NOMO-1 treated with DMSO at 0.1 percent for 48 hours (cell line): ENCODE measurements around the gene HRH3.

ENCODE experiments used
- DNase-seq: peaks from one replicate; lab custom pipeline; 2025; ENCODE audit not compliant: unreplicated experiment; lab: John Stamatoyannopoulos, UW

HRH3 gene

DNA sequence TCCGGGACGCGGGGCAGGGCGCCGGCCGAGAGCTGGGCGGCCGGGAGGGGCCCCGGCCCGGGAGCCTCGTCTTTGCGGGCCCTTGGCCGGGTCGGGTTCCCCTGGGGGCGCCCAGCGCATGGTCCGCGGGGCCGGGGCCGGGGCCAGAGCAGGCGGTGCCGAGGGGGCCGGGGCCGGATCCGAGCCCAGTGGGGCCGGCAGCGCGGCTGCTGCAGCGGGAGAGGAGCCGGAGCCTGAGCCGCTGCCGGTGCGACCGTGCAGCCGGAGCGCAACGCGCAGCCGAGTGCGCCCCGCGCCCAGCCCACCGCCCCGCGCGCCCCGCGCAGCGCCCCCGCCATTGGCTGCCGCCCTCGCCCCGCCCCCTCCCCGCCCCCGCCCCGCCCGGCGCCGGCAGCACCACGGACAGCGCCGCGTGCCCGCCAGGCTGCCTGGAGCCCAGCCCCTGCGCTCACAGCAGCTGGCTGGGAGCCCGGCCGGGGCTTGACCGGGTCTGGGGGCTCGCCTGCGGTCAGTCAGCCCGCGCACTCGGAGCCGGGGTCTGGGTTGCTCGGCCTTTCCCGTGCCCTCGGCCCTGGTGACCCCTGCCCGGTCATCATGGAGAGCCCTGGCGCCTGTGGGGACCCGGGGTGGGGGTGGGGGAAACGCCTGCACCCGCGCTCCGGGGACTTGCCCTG lies at the start of gene HRH3:
Gene HRH3, minus strand, starts transcription at position 287 of the 674 bp plus-strand sequence. CDS start 308 bp downstream, outside the sequence.
- peak; percentile 23 for DNase-seq

DNA sequence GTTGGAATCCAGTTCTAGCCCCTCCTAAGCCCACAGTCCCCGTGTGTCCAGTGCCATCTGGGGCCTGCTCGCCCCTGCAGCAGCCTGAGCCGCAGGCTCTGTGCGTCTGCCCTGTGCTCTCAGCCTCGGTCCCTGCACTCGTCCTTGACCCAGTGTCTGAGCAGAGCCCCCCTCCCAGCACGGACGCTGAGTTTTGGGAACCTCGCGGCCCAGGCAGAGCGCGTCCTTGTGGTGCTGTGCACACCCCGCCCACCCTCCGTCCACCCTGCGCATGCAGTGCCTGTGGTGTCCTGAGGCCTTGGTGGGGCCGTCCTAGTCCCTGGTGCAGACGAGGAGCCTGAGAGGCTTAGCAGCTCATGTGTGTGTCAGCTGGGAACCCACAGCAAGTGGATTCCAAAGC lies 49.8 kb upstream of the HRH3 start:
- no peak for DNase-seq

DNA sequence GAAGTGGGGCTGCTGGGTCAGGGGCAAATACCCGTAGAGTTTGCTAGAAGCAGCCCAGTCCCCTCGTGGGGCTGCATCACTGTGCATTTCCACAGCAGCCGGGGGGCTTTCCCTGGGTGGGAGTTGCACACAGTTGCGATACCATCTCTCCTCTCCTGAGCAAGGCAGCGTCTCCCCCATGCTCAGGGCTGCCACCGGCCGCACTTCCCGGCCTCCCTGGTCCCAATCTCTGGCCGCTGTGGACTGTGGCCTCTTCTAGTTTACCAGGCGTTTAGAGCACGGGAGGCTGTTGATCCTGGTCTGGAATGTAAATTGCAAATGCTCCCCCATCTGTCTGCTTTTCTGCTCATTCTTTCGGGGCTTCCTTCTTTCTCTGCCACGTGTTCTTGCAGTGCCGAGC lies 49.3 kb upstream of the HRH3 start:
- no peak for DNase-seq

DNA sequence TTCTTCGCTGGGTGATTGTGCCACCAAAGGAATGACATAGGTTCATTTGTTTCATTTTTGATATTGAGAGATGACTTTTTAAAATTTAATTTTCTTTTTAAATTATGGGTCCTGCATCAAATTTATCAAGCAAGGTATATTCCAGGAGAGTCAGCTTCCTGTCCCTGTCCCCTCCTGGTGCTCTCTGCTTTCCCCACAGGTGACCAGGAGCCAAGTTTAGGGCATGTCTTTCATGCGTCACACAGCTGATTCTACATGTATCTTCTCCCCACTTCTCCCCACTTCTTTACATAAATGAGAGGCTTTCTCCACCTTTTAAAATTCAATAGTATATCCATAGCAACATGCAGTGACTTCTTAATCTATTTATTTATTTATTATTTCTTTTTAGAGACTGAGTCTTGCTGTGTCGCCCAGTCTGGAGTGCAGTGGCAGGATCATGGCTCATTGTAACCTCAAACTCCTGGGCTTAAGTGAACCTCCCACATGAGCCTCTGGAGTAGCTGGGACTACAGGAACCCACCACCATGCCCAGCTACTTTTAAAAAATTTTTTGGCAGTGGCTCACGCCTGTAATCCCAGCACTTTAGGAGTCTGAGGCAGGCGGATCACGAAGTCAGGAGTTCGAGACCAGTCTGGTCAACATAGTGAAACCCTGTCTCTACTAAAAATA lies 48.3 kb upstream of the HRH3 start:
- no peak for DNase-seq

DNA sequence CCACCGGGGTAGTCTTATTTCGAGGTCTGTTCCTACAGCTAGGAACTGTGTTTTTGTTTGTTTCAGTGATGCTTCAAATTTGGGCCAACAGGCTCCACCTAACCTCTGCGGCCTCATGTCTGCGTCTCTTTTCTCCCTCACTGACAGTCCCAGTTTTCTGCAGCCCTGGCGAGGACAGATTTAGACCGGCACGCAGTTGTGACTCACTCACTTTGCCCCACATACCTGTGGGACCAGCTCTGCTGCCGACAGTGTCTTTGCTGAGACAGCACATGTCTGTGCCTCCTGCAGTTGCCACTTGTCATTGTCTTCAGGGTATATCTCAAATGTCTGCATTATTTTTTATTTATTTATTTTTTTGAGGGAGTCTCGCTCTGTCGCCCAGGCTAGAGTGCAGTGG lies 47.5 kb upstream of the HRH3 start:
- no peak for DNase-seq

DNA sequence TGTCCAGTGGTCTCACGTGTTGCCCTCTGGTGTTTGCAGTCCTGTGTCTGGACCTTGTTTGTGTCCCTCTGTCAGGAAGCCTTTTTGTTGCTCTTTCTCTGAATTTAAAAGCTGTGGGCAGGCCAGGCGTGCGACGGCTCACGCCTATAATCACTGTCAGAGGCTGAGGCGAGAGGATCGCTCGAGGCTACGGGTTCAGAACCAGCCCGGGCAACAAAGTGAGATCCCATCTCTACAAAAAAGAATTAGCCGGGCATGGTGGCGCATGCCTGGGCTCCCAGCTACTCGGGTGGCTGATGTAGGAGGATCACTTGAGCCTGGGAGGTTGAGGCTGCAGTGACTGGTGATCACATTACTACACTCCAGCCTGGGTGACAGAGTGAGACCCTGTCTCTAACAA lies 46.8 kb upstream of the HRH3 start:
- DNase-seq, result no peak

DNA sequence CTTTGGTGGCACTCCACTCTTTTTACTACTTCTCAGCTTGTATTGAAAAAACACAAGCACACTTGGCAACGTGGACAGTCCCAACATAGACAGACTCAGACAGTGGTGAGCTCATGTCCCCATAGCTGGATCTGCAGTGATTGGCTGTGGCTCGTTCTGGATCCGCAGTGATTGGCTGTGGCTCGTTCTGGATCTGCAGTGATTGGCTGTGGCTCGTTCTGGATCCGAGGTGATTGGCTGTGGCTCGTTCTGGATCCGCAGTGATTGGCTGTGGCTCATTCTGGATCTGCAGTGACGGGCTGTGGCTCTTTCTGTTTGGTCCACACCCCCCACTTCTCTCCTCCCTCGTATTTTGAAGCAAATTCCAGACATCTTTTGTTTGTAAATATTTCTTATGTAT lies 46.3 kb upstream of the HRH3 start:
- no peak for DNase-seq

DNA sequence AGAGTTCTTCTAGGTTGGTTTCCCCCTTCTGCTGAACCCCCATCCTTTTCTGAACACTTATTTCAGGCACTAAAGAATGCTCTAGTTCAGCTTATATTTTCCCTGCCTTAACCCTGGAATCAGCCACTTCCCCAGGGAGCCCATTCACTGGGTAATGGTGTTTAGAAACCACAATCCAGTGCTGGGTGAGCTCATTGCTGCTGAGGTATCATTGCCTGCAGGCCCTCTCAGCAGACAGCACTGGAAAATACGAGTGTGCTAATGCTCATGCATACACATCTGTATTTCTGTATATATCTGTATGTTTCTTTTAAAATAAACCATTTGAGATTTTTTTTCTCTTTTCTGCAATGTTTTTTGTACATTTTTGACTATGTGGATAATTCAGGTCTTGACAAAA lies 45.3 kb upstream of the HRH3 start:
- DNase-seq, result no peak

DNA sequence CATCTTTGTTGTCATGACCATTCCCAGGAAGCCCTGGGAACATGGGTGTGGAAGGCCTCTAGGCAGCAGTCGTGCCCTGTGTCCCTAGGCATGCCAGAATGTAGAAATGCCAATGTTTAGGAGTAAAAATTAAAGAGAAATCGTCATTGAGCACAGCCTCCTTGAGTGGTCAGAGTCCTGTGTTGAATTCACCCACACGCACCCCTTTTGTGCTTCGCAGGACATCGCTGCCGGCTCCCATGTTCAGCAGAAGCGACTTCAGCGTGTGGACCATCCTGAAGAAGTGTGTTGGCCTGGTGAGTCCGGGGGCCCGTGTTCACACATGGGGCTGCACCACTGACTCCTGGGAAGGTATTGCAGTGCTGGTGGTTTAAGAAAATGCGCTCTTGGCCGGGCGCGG lies 43.3 kb upstream of the HRH3 start:
- DNase-seq, result no peak

DNA sequence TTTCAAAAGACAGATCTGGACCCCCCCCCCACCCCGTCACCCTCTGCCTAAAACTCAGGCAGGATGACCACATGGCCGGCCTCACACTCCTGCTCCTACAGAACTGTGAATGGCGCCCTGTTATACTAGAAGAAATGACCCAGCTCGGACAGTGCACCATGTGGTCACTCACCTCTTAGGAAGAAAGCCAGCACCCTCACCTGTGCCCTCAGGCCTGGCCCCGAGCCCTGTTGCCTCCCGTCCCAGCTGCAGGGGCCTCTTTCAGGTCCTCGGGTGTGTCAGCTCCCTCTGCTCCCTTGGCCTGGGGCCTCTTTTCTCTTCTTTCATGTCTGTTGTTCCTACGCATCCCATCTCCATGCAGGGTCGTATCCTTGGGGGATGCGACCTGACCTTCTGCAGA lies 42.0 kb upstream of the HRH3 start:
- no peak for DNase-seq

DNA sequence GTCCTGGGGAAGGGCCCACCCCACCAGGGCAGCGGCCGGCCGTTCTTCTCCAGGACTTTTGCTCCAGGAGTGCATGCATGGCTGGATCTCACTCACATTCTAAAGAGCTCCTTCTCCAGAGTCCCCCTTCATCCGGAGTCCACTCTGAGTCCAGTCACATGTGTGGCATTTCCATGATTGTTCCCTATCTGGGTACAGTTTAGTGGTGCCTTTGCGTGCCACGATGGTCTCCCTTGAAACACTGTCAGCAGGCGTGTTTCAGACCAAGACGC lies 39.2 kb upstream of the HRH3 start:
- no peak for DNase-seq

DNA sequence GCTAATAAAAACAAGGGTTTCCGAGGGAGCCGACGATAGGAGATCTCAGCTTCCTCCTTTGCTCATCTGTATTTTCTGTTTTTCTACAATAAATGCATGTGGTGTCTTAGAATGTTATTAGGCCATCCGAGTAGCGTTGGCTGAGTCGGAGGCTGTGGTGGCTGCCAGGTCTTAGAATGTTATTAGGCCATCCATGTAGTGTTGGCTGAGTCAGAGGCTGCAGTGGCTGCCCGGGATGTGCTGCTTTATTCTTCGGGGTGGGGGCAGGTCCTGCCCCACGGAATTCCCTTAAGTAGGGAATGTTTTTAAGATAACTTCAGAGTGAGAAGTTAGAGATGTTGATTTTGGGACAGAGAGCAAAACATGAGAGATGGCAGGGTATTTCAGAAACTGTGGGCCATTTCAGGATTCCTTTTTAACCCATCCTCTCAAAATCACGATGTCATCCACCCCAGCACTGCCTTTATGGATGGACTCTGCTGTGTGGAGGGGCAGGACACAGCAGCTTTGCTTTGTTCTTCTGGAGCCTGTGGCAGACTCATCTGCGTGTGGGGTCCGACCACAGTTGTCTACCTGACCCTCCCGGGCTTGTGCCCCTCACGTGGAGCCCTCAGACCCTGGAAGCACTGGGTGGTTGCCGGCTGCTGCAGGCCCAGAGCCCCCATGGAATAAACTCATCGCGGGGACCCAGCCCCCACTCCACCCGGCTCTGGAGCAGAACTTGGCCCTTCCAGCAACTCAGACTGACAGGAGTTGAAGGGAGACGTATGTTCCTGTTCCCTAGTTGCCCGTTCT lies 38.6 kb upstream of the HRH3 start:
- no peak for DNase-seq

DNA sequence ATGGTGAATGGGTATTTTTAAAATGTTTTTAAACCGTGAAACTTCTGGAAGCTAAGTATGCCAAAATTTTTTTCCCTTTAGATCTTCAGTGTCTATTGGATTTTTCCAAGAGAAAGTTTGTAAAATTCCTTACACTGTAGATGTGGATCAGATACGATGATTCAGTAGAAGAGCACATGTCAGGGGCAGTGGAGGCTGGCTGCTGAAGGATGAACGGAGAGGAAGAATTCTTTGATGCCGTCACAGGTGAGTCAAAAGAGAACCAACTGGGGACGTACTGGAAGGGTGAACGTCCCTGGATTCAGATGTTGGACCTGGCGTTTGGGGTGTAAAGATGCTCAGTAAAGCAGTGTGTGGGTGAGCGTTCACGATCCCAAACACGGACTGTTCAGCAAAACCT lies 35.9 kb upstream of the HRH3 start:
- no peak for DNase-seq

DNA sequence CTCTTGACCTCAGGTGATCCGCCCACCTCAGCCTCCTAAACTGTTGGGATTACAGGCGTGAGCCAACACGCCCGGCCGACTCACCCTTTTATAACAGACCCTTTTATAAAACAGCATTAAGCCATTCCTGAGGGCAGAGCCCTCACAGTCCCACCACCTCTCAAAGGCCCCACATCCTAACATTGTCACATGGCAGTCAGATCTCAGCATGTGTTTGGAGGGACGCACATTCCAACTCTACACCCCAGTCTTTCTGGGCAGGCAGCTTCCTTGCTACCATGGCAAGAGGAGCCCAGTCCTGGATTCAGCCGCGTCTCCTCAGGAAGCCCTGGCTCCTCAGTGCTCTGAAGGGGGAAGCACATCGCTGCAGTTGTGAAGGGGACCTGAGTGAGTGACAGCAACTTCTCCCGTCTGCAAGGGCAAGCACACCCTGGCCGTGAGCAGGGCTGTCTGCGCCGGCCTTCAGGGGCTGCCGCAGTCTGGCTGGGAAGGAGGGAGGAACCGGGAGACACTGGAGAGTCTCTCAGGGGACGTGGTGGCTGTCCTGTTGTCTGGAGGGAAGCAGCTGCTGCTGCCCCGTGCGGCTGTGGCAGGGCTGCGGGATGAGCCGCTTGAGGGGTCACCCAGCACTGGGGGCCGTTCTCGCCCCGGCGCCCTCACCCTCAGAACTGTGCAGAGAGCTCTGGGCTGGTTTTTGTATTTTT lies 34.1 kb upstream of the HRH3 start:
- no peak for DNase-seq

DNA sequence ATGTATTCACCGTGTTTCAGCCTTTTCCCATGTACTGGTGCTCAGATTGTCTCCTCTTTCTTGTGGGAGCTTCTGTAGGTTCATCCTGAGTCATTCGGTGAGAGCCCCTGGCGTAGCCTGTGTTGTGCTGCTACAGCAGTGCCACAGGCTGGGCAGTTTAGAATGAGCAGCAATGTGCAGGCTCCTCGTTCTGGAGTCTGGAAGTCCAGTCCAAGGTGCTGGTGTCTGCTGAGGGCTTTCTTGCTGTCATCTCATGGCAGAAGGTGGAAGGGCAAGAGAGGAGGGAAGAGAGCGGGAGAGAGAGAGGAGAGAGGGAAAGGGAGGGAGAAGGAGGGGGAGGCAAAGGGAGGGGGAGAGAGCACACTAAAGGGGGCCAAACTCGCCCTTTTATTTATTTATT lies 33.3 kb upstream of the HRH3 start:
- no peak for DNase-seq

DNA sequence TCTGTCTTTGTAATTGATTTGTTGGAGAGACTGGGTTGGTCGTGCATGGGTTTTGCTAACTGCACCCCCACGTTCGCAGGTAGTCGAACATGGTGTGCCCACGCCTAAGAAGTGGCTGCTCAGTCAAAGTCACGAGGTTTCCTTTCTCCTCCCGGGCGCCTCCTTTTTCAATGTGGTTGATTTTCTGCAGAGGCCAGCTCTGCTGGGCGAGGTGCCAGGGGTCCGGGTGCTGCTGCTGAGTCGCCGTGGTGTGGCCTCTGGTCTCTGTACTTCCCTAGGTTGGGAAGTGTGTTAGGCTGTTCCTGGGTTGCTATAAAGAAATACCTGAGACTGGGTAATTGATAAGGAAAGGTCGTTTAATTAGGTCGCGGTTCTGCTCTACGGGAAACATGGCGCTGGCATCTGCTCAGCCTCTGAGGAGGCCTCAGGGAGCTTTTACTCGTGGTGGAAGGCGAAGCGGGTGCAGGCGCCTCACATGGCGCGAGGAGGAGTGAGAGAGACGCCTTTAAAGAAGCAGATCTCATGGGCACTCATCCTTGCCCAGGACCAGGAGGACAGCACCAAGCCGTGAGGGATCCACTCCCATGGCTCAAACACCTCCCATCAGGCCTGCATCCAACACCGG lies 32.4 kb upstream of the HRH3 start:
- DNase-seq, result no peak

DNA sequence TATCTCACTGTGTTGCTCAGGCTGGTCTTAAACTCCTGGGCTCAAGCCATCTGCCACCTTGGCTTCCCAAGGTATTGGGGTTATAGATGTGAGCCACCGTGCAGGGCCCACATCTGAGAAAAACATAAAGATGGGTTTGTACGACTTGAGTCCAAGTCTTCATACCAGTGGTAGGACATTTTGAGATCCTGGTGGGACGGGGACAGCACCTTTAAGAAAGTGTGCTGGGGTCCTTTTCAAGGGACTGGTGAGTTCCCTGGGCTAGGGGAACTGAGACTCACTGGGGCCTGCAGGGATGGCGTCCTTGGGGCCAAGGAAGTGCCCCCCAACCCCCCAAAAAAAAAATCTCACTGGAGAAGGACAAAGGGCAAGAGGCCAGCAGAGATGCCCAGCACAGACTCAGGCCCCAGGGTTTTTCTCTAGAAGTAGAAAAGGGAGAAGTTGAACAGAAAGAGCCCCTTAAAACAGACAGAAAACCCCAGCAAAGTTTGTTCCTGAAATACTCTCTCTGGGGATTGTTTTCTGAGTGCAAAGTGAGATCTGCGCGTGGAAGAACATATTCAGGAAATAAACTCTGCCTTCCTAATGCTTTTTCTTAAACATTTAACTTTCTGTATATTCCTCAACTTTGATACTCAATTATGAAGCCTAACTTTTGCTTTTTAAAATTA lies 28.9 kb upstream of the HRH3 start:
- DNase-seq, result no peak

DNA sequence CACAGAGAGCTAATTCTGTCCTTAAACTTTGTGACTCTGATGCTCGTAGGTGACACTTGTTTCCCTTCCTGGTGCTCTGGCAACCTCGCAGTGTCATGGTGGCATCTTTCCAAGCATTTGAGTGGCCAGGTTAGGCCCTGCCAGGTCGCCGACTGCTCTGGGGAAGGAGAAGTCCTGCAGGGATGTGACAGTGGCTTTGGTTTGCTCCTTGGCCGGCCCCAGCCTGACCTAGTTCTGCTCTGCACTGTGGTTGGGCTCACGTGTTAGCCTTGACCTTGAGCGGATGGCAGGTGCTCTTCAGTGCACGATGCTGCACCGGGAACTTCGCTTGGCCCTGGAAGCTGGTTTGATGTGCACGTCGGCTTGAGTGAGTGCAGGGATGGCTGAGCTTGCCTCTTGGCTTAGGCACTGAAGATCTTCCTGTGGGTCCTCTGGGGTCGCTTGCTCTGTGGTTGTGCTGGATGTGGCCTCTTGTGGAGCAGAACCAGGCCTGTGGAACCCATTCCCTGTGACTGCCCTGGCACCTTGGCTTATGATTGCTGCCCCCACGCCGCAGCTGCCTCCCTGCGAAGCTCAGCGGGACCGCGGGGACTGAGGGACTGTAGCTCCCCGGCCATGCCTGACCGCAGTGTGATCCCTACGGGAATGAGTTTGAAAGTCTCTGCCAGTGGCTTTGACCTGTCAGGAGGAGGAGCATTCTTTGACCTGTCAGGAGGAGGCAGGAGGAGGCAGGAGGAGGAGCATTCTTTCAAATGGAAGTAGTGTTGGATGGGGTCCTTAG lies 27.0 kb upstream of the HRH3 start:
- DNase-seq, result no peak

DNA sequence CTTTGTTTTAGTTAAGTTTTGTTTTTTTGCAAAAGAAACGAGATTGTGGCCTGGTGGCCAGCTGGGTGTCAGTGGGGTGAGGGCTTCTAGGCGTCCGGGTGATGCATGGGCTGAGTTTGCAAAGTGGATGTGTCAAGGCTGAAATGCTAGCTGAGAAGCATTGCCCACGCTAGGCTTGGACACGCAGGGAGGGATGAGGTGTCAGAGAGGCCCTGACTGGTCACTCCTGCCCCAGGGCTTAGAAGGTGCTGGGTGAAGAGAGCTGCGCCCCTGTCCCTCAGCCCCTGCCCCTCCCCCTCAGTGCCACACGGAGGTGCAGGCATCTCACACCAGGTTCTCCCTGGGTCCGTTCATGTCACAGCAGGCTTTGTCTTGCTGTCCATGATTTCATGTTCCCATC lies 26.4 kb upstream of the HRH3 start:
- DNase-seq, result no peak

DNA sequence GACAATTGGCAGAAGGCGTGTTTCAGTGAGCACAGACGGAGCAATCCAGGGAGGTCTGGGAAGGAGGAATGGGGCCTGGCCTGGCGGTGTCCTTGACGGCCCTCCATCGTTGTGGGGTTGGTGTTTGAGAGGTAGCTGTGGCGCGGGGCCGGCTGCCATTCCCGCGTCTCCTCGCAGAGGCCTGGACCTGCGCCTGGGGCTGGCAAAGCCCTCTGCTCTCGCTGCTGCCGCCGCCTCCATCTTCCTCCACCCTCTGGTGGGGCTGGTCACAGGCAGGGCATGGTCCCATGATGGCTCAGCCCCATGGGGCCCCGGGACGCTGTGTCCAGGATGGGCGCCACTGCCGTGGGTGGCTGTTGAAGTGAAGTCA lies 25.8 kb upstream of the HRH3 start:
- no peak for DNase-seq
